A673 (cell line): ENCODE measurements around the gene FHIT. TPM values are rescaled to one million over a fixed set of nuclear protein-coding genes. Genes with fewer than 3 reads are reported as not detected.

ENCODE experiments used
- BruUV-seq: library from RNA; stranded (reverse); fragments of 400-500 nt; replicated peaks from 2 replicates; lab custom pipeline; 2021; lab: Mats Ljungman, UMichigan
- CTCF ChIA-PET: fragments of 300-600 bp; sonication (Branson Sonifier 250); formaldehyde crosslinking; loops from one replicate; lab custom pipeline; 2022; ENCODE audit warnings: antibody characterized with exemption; lab: Charles Lee
- POLR2A ChIA-PET: fragments of 300-600 bp; sonication (Branson Sonifier 250); formaldehyde crosslinking; loops from one replicate; lab custom pipeline; 2022; ENCODE audit warnings: antibody characterized with exemption; ENCODE audit not compliant: low non-redundant PET; lab: Charles Lee
- DNase-seq: peaks from one replicate; pipeline ENCODE4 v3.0.0-alpha.2; 2015; ENCODE audit warnings: low spot score
- H3K27ac ChIP-seq: fragments of 200-600 bp; sonication (generic); 2 replicates; pipeline ENCODE4 v1.5.1; 2016; ENCODE audit warnings: mixed run types, low read depth, mild to moderate bottlenecking, mixed read lengths, antibody characterized with exemption, low read length; ENCODE audit not compliant: poor library complexity, severe bottlenecking
- H3K27me3 ChIP-seq: fragments of 200-600 bp; sonication (generic); replicated peaks from 2 replicates; pipeline ENCODE4 v1.6.1; 2017; ENCODE audit warnings: mixed run types, low read depth, mild to moderate bottlenecking, mixed read lengths, antibody characterized with exemption, low read length; ENCODE audit not compliant: insufficient read depth, poor library complexity
- H3K36me3 ChIP-seq: fragments of 200-600 bp; sonication (generic); 2 replicates; pipeline ENCODE4 v1.6.1; 2016; ENCODE audit warnings: mixed run types, mild to moderate bottlenecking, mixed read lengths, antibody characterized with exemption, low read length; ENCODE audit not compliant: insufficient read depth, poor library complexity, severe bottlenecking
- H3K4me1 ChIP-seq: fragments of 200-600 bp; sonication (generic); 2 replicates; pipeline ENCODE4 v1.6.1; 2017; ENCODE audit warnings: mixed run types, mild to moderate bottlenecking, mixed read lengths, antibody characterized with exemption, low read length; ENCODE audit not compliant: insufficient read depth, poor library complexity, severe bottlenecking
- H3K4me3 ChIP-seq: fragments of 200-600 bp; sonication (generic); 2 replicates; pipeline ENCODE4 v1.5.1; 2016; ENCODE audit warnings: low read depth, mixed run types, mild to moderate bottlenecking, mixed read lengths, low read length; ENCODE audit not compliant: poor library complexity, severe bottlenecking
- H3K9me3 ChIP-seq: fragments of 200-600 bp; sonication (generic); 2 replicates; pipeline ENCODE4 v1.6.1; 2016; ENCODE audit warnings: mixed run types, low read depth, mild to moderate bottlenecking, mixed read lengths, antibody characterized with exemption, low read length; ENCODE audit not compliant: poor library complexity, severe bottlenecking
- CTCF ChIP-seq: fragments of 300-800, 200-600 bp; sonication (generic); conservative IDR thresholded peaks from 2 replicates; pipeline ENCODE4 v1.5.1; 2017; ENCODE audit warnings: low read depth, mild to moderate bottlenecking, antibody characterized with exemption, low read length, moderate library complexity, mixed read lengths
- EZH2 ChIP-seq: fragments of 200-600 bp; sonication (generic); IDR thresholded peaks from 2 replicates; pipeline ENCODE4 v1.6.1; 2017; ENCODE audit warnings: borderline replicate concordance, low read depth, mild to moderate bottlenecking, mixed read lengths, antibody characterized with exemption, low read length; ENCODE audit not compliant: poor library complexity, severe bottlenecking
- intact Hi-C: fragments of 100-400 bp; cut with micrococcal nuclease; formaldehyde crosslinking; loops from one replicate; pipeline ENCODE4 v1.10.0; 2022; ENCODE audit not compliant: unreplicated experiment
- total RNA-seq: library from RNA; stranded (reverse); gene quantifications from 2 replicates; pipeline ENCODE4 v1.2.3, GENCODE V29; 2021

Gene FHIT
- total RNA-seq, 1 experiment from 2014 or later, result not detected

- POLR2A ChIA-PET, result no interaction called here
- CTCF ChIA-PET, result no interaction called here
- TF ChIP-seq CTCF, result no peak
- no peak for TF ChIP-seq EZH2
- Histone ChIP-seq H3K9me3 (no peaks in the 10 kb centered on the region), H3K27me3 (no peaks in the 10 kb centered on the region), H3K4me3 (no peak overlapping the region), H3K36me3 (no peaks in the 10 kb centered on the region), H3K4me1 (no peaks in the 10 kb centered on the region), H3K27ac (no peak overlapping the region)
- intact Hi-C loops, result no loop called here
- BruUV-seq, result no TSS peak
- DNase-seq, result no peak
Measured at GRCh38 chr3:60867200-60867599, 384.1 kb downstream of the FHIT start.

GRCh38 chr3:60856257-60857046, 394.8 kb downstream of the FHIT start:
- ChIA-PET POLR2A (no interaction called here), CTCF (no interaction called here)
- Histone ChIP-seq H3K36me3 (no peaks in the 10 kb centered on the region), H3K4me1 (no peaks in the 10 kb centered on the region), H3K27me3 (no peaks in the 10 kb centered on the region), H3K4me3 (no peak overlapping the region), H3K27ac (no peak overlapping the region), H3K9me3 (no peaks in the 10 kb centered on the region)
- TF ChIP-seq EZH2 (no peak), CTCF (no peak)
- BruUV-seq, result no TSS peak
- DNase-seq, result no peak
- intact Hi-C loops, result no loop called here

- no peaks in the 10 kb centered on the region for H3K36me3 ChIP-seq
- ChIA-PET POLR2A (no interaction called here), CTCF (no interaction called here)
- no peaks in the 10 kb centered on the region for H3K4me1 ChIP-seq
- H3K27me3 ChIP-seq, result no peaks in the 10 kb centered on the region
- TF ChIP-seq CTCF (no peak), EZH2 (no peak)
- H3K27ac ChIP-seq, result no peak overlapping the region
- no peak overlapping the region for H3K4me3 ChIP-seq
- no peaks in the 10 kb centered on the region for H3K9me3 ChIP-seq
- BruUV-seq, result no TSS peak
- DNase-seq, result no peak
- intact Hi-C loops, result no loop called here
Measured at GRCh38 chr3:60855250-60855649, 396.0 kb downstream of the FHIT start.
